Activated gamma-delta T cell treated with Interleukin-2 at 50 U/mL for 16 hours (primary cell): ENCODE results near the gene COL11A2.

Experiments used
- DNase-seq: peaks from one replicate; pipeline ENCODE4 v3.0.0-alpha.2; 2020

COL11A2 gene

DNA sequence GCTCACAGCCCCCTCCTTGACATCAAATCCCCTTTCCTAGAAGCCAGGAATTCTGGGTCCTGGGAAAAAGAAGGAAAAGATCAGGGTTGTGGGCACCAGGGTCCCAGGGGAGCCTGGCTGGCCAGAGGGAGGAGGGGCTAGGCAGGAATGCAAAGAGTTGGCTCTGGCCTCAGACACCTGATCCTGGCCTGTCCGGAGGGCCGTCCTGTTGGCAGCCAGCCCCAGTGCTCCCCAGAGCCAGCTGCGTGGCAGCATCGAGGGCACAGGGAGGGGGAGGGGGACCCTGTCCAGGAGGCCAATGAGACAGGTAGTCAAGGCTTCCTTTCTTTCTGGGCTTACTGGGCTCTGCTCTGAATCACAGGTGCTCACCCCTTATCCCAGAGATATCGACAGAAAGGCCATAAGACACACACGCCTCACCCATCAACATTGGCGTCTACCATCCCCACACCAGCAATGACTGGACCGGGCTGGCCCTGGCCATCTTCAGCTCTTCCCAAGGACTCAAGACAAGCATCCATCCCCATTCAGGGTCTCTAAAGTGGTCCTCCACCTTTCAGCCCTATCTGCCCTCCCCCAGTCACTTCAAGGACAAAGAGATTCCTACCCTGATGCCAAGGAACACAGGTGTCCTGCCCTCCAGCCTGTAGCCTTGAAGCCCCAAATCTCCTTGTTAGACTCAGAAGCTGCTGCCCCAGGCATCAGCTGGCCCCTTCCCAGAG, 723 bp downstream of the COL11A2 start:
- DNase-seq: no peak

DNA sequence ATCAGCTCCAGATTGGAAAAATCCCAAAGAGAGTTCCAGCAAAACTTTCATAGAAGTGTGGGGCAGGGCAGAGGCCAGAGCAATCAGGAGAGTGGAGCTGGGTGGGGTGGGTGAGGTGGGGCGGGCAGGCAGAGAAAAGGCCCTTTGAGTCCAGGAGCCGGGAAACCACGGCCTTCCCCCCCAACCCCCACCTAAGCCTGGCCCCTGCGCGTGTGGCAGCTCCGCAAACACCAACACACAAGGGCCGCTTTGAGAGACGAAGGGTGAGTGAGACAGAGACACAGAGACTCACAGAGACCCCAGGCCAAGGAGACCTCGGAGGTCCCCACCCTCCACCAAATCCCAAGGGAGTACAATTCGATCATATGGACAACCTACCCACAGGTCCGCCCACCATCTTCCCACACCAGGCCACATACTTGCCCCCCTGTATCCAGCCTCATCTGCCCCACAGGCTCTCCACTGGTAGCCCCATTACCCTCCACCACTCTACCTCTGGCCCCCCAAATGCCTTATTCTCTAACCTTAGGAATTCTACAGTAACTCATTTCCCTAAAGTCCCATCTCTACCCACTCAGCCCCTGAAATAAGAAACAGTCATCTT, 1.7 kb downstream of the COL11A2 start:
- no peak for DNase-seq

DNA sequence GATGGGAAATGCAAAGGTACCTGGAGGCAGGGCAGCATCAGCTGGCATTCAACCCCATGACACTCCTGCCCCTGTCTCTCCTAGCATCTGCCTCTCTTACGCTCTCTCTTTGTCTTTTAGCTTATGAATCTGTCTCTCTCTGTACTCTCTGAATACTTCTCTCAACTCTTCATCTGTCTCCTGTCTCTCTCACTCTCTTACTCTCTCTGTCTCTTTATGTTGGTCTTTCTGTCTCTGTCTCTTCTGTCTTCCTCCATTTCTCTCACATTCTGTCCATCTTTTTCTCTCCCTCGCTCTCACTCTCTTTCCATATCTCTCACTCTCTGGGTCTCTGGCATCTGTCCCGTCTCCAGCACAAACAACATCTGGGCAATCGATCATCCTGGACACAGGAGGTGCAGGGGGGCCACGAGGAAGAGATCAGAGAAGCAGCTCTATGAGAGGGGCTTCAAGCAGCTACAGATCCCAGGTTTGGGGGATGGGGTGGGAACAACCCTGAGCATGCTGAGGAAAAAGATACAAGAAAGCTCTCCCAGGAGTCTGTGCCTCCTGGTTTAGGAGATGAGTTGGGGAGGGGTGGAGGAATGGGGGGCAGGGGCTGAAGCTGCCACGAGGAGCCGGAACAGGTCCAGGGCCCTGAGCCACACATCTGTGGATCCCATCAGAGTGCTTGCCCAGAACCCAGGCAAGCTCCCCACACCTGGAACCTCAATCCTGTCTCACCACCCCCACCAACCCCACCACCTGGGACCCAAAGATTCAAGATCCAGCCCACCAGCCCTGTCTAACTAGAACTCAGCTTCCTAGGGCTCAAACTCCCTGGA, 2.4 kb downstream of the COL11A2 start:
- DNase-seq: no peak

DNA sequence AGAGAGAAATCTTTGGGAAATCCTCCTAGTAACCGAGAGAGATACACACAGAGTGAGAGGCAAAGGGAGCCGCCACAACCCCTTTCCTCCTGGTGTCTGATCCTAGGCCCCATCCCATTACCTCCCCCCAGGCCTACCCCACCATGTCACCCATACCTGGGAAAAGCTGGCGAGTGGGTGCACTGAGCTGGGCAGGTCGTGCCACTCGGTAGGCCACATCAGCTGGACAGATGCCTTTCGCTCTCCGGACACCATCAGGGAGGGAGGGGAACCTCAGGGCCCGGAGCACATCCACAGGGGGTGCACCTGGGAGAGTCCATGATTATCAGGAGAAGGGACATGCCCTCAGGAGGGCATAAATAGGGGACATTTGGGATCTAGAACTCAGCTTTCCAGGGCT, 3.1 kb downstream of the COL11A2 start:
- no peak for DNase-seq

DNA sequence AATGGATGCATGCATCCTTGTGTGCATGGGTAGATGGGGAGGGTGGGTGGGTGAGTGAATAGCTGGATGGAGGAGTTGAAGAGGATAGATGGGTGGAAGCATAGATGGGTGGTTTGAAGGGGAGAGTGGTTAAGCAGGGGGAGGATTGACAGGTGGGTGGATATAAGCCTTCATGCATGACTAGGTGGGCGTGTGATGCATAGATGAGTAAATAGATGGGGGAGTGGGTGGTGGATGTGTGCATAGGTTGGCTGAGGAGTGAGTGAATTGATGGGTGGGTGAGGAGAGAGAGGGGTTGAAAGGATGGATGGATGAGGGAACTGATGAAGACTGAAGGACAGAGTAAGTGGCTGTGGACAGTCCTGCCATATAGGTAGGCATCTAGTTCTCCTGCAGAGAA, 4.5 kb downstream of the COL11A2 start:
- DNase-seq: no peak

DNA sequence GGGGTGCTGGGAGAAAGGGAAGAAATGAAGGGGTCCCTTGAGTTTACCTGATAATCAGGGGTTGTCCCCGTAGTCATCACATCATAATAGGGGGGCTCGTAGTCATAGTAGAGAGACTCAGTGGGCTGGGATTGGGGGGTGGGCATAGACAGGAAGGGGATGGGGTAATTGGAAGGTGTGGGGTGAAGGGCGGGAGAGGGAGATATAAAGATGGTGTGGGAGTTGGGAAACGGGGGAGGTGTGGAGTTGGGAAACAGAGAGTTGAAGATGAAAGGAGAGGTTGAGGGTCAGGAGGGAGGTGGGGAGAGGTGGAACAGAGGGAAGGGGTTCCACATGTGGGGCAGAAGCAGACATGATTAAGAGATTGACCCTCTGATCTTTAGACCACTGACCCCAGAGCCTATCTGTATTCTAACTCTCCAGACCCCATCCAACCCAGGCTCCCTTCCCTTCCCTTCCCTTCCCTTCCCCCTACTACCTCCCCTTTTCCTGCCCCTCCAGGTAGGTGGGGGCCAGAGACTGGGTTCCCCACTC, 6.5 kb downstream of the COL11A2 start:
- no peak for DNase-seq

DNA sequence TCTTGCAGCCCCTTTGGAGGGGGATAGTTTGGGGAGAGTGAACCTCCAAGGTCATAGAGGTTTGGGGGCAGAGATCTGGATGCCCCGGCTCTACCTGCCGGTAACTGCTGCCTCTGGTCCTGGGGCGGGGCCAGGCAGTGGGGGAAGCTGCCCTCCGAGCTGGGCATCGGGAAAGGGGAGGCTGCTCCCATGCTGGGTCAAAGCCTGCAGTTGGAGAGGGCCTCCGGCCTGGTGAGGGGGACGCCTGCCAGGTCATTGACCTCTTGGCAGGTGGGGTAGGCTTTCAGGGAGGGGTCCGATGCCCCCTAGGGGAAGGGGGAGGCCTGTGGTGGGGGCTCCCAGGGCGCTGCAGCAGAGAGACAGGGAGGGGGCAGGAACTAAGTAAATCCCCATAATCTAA, 7.1 kb downstream of the COL11A2 start:
- no peak for DNase-seq

DNA sequence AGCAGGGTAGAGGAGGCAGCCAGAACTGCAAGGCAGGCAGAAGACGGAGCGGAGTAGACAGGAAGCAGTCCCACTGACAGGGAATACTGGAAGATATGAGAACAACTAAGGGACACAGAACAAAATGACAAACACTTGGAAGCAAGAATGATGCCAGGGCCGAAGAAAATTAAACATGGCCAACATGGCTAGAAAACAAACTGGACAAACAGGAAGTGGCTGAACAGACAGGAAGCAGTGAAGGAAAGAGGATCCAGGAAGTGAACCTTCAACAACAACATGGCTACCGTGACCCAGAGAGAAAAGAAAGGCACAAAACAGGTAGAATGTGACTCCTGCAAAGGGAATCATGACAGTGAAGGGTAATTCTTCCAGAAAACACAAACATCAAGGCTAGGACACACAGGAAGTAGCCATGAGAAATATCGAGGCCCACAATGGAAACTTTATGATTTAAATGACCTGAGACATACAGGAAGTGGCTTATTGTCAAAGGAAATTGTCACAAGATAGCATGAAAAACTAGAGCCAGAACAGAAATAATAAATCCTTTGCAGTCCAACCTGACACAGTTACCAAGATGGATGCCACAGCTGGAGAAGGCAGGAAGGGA, 9.1 kb downstream of the COL11A2 start:
- no peak for DNase-seq

DNA sequence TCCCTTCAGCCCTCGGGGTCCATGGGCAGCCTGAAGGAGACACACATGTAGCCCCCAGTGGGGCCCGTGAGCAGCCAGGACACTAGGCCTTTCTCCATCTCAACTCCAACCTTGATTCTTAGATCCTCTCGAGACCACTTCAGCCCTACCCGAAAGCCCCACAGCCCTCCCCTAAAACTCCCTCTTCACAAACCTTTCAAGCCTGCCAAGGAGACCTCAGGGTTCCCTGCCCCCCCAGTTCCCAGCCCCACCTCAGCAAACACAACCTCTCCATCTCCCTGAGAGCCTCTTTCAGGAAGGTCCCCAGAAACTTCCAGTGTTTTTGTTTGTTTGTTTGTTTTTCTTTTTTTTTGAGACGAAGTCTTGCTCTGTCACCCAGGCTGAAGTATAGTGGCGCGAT, 11.1 kb downstream of the COL11A2 start:
- no peak for DNase-seq

DNA sequence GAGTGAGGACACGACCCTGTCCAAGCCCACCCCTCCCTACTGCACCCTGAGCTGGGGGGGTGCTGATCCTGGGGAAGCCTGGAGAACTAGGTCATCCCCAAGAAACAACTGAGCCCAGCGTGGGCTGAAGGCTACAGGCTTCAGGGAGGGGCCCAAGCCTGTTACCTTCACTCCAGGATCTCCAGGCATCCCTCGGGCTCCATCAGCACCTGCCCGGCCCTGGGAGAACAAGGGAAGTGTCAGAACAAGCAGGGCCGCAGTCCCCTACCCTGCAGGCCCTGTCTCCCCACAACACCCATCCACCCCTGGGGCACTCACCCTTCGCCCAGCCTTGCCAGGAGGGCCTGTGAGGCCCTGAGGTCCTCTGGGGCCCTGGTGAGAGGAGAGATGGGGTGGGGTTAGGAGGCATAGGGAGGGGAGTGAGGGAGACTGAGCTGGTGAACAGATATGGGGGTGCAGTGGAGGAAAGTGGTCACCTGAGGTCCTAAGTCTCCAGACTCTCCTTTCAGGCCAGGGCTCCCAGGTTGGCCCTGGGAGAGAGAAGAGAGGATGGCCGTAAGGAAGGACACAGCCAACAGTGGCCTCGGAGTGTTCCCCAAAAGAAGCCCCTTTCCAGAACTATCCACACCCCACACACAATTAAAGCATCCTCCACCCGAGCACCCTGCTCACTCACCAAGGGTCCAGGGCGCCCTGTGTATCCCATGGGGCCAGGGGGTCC, 13.4 kb downstream of the COL11A2 start:
- DNase-seq: no peak

DNA sequence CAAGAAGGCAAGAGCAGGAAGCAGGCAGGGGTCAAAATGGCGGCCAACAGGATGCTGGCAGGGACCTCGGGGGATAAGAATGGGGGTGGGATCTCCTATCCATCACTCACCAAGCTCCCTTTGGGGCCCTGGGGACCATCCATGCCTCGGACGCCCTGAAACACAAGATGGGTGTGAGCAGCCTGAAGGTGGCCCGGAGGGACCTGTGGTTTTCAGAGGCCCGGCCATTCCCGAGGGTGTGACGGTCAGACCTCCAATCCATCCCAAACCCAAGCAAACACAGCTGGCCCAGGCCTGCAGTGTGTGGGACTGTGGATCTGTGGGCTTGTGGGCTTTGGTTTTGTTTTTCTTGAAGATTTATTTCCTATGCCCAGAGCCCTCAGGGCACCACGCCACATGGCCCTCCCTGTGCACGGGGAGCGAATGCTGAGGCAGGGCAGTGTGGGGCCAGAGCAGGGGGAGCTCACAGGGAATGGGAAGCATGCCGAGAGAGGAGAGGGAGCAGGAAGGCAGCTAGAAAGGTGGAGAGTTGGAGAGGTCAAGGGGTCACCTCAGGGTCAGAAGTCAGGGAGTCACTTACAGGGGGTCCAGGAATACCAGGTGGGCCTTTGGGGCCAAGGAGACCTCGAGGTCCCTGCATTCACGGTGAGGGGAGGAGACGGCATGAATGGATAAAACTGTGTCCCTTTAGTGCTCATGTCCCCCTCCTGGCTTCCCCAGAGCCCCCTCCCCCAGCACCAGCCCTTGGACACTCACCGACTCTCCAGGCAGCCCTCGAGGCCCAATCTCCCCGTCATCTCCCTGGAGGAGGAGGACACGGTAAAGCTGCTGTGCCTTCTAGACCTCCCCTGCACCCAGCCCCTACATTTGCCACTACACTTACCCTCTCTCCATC, 14.5 kb downstream of the COL11A2 start:
- no peak for DNase-seq

DNA sequence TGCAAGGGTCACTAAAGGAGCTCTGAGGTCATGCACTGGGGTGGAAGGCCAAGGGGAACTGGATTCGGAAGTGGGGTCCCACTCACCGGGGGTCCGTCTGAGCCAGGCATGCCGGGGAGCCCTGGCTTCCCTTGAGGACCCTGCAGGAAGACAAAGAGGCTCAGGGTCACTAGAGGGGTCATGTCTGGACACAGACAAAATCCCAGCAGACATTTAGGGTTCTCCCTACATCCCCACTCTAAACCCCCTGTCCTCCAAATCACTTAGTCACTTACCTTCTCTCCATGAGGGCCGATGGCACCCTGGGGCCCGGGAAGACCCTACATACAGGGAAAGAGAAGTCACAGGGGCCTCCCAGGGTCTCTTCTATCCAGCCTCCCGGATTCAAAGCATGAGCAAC, 15.4 kb downstream of the COL11A2 start:
- DNase-seq: no peak

DNA sequence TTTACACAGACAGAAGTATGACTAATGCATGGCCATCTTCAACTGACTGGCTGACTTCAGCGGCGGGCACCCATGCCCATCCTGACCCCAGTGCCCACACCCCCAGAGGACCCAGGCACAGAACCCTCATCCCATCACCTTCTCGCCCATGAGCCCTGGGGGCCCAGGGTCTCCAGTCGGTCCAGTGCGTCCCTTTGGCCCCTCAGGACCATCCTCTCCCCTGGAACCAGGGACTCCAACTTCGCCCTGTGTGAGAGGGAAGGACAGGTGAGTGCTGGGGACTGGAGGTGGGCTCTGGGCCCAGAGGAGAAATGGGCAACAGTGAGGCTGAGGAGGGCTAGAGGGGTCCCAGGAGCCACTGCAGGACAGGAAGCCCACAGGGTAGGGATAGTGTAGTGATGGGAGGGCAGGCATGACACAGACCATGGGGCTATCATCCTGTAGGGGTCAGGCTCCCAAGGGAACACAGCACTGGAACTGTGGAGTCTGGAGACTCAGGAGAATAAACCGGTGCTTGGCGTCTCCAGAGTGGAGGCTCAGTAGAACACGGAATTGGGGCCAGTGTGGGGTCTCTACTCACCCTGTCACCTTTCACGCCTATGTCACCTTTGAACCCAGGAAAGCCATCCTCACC, 16.7 kb downstream of the COL11A2 start:
- DNase-seq: no peak

DNA sequence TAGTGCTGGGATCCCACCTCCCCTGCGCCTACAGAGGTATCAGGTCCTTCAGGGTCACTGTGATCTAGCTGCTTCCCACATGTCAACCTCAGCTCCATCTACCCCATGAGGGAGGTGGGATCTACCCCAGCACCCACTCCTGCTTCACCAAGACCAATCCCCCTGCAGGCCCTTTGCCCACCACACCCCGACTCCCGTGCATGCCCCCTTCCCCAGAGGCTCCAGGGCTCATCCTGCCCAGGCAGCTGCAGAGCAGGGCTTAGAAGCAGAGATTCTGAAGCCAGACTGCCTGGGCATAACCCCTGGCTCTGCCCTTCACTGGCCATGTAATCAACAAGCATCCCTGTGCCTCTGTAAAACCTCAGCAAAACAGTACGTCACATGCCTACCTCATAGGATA, 17.5 kb downstream of the COL11A2 start:
- DNase-seq: no peak

DNA sequence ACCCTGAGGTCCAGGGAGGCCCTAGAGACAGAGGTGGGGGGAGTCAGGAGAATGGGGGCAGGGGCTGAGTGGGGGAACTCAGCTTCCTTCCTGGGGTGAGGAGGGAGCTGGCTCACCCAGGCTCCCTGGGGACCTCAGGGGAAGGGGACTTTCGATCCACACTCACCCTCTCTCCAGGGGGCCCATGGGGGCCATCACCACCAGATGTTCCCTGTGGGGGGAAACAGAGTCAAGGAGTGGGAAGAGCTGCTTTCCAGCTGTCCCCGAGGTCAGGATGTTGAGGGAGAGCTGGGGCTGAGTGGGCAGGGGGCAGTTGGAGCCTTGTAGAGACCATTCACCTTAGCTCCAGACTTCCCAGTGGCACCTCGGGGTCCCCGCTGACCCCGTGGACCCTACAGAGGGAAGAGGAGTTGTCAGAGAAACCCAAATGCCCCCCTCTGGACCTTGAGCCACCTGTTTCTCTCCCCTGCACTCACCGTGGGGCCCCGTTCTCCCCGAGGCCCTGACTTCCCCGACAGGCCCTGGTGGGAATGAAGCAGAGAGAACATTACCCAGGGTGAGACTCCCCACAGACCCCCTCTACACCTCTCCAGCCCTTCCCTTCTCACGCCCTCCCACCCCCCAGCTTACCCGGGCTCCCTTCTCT, 18.6 kb downstream of the COL11A2 start:
- no peak for DNase-seq

DNA sequence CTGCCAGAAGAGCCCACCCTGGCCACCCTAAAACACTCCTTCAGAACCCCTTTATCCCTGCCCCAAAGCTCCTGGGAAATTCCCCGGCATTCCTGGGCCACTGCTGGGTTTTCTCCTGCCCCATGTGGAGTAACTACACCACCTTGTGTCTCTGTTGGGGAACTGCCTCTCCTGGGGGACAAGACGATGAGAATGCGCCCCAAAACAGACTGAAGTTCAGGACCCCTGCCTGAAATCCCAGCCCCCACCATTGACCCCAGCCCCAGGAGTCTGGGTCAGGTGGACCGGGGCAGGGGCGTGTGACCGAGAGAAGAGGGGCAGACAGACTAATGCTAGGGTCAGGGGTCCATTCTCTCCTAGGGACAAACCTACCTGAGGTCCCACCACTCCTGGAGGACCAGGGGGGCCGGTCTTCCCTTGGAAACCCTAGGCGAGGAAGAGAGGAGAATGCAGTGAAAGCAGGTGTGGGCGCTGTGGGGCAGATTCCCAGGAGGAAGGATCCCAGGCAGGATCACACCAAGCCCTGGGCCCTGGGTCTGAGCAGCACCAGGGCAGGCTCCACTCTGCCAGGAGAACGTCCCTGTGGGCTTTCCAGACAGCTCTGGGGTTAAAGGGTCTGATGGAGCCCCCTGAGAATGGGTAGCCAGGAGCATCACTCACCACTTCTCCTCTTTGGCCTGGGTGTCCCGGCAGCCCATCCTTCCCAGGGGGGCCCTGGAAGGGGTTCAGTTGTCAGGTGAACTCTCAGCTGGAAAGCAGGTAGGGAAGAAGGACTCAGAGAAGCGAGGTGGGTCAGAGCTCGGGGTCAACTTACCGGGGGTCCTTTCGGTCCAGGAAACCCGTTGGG, 19.4 kb downstream of the COL11A2 start:
- no peak for DNase-seq

DNA sequence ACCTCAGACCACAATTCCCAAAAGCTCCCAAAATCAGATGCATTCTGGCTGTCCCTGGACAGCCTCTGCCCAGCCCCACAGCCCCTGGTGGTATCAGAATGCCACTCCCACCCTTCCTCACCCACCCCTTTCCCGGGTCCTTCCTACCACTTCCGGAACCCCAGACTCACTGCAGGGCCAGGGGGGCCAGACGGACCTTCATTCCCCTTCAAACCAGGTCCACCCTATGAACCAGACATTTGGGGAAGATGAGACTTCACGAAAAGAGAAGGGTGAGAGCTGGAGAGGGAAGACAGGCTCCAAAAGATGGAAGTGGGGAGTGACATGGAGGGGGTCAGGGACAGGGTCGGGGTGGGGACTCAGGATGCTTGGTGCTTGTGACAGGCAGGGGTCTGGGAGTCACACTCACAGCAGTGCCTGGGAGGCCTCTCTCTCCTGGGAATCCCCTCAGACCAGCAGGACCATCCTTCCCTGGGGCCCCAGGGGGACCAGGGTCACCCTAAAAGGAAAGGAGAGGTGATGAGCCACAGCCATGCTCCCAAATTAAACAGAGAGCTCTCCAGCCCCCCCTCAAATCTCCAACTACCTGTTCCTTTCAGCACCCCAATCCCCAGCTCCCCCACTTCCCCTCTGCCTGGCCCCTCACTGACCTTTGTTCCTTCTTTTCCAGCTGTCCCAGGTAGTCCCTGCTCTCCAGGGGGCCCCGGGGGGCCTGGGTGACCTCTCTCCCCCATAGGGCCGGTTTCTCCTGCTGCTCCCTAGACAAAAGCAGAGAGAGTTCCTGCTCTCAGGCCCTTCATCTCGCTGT, 20.2 kb downstream of the COL11A2 start:
- DNase-seq: no peak

DNA sequence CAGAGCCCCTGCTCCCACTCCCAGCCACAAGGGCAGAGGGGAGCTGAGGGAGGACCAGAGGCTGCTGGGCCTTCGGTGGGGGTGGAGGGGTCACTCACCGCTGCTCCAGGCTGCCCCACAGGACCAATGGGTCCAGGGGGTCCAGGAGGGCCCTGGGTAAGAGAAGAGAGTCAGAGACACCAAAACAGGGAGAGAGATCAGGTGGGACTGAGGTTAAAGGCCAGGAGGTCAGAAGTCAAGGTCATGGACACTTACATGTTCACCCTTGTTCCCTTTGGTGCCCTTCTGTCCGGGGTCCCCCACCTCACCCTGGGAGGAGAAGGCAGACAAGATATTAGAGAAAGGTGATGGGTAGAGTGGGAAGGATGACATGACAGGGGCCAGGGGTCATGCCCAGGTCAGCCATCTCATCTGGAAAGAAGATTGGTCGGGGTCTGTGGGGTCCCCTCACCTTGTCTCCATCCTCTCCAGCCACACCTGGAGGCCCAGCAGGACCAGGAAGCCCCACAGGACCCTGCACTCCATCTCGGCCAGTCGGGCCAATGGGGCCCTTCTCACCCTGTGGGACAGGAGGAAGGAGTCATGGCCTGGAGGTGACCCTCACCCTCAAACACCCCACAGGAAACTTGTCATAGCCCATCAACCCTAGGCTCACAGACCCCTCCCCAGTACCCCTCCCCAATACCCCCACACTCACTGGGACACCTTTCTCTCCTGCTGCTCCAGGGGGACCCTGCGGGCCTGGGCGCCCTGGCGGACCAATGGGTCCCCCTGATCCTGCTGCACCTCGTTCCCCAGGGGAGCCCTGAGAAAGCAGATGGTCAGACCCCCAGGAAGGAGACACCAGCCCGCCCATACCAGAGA, 21.0 kb downstream of the COL11A2 start:
- DNase-seq: no peak
